GM12878 (cell line): ENCODE results near the gene EIF4B. TPM values are rescaled to one million over a fixed set of nuclear protein-coding genes. Genes with fewer than 3 reads are reported as not detected.

ENCODE experiments used
- ATAC-seq: fragments of 200-7000 bp; cut with Tn5 transposase; 3 replicates; pipeline ENCODE4 v1.9.1; 2020; ENCODE audit warnings: mild to moderate bottlenecking, moderate library complexity
- BruUV-seq: library from RNA; stranded (reverse); fragments of 400-500 nt; replicated peaks from 2 replicates; lab custom pipeline; 2021; lab: Mats Ljungman, UMichigan
- CTCF ChIA-PET: fragments of 300-600 bp; sonication (Branson Sonifier 250); formaldehyde crosslinking; extraction: SDS; loops from one replicate; lab custom pipeline; 2021; ENCODE audit warnings: inconsistent platforms; lab: Yijun Ruan, JAX
- POLR2A ChIA-PET: fragments of 350-600 bp; formaldehyde crosslinking; extraction: SDS; loops from one replicate; lab custom pipeline; 2021; ENCODE audit warnings: inconsistent platforms; lab: Charles Lee
- RAD21 ChIA-PET: fragments of 300-600 bp; sonication (Branson Sonifier 250); formaldehyde crosslinking; loops from one replicate; lab custom pipeline; 2023; ENCODE audit warnings: antibody characterized with exemption; ENCODE audit not compliant: unreplicated experiment; lab: Charles Lee
- SMC1A ChIA-PET: fragments of 300-600 bp; sonication (Branson Sonifier 250); formaldehyde crosslinking; loops from one replicate; lab custom pipeline; 2023; ENCODE audit not compliant: unreplicated experiment, uncharacterized antibody; lab: Charles Lee
- DNase-seq: peaks from one replicate; pipeline ENCODE4 v3.0.0-alpha.2; 2011; ENCODE audit warnings: low read depth, low spot score
- FAIRE-seq: peaks from 3 replicates; lab custom pipeline; 2011; peaks lifted over from hg19 to GRCh38; lab: Jason Lieb, UNC
- H2AFZ ChIP-seq: 2 replicates; pipeline ENCODE4 v1.6.0; 2011; ENCODE audit warnings: low read depth, low read length, control low read depth; ENCODE audit not compliant: control insufficient read depth
- H3K27ac ChIP-seq: 2 replicates; pipeline ENCODE4 v1.5.1; 2011; ENCODE audit warnings: control low read depth; ENCODE audit not compliant: control insufficient read depth, insufficient read depth
- H3K27me3 ChIP-seq, 2 experiments: replicated peaks in 1 of 2; 2 replicates each; pipeline versions ENCODE4 v1.6.0 to v1.6.1; 2011; ENCODE audit warnings: low read length in 1 of 2; ENCODE audit not compliant: control insufficient read depth in 2 of 2, insufficient read depth in 2 of 2
- H3K36me3 ChIP-seq, 2 experiments: 2 replicates each; pipeline ENCODE4 v1.5.1; 2011; ENCODE audit warnings: low read length in 1 of 2; ENCODE audit not compliant: control insufficient read depth in 2 of 2, insufficient read depth in 2 of 2
- H3K4me1 ChIP-seq: 2 replicates; pipeline ENCODE4 v1.6.1; 2011; ENCODE audit warnings: mild to moderate bottlenecking, low read length, moderate library complexity, mixed read lengths; ENCODE audit not compliant: control insufficient read depth, insufficient read depth
- H3K4me2 ChIP-seq: 2 replicates; pipeline ENCODE4 v1.6.0; 2011; ENCODE audit warnings: control low read depth; ENCODE audit not compliant: control insufficient read depth, insufficient read depth
- H3K4me3 ChIP-seq: fragments of 200-600 bp; sonication (generic); 2 replicates; pipeline ENCODE4 v1.5.1; 2016
- H3K79me2 ChIP-seq: 2 replicates; pipeline ENCODE4 v1.6.0; 2011; ENCODE audit warnings: low read length; ENCODE audit not compliant: control insufficient read depth, insufficient read depth
- H3K9ac ChIP-seq: 2 replicates; pipeline ENCODE4 v1.8.0; 2011; ENCODE audit warnings: low read length, control low read depth, mixed read lengths; ENCODE audit not compliant: control insufficient read depth, insufficient read depth
- H3K9me3 ChIP-seq: replicated peaks from 3 replicates; pipeline ENCODE4 v1.5.1; 2011; ENCODE audit warnings: mild to moderate bottlenecking, low read length; ENCODE audit not compliant: control insufficient read depth, insufficient read depth
- H4K20me1 ChIP-seq: 2 replicates; pipeline ENCODE4 v1.6.0; 2011; ENCODE audit not compliant: control insufficient read depth, insufficient read depth
- E2F4 ChIP-seq: IDR thresholded peaks from 2 replicates; pipeline ENCODE4 v1.6.1; 2012; ENCODE audit warnings: low read depth, low read length, improper control_type of control experiment
- E4F1 ChIP-seq: fragments of 450-650 bp; IDR thresholded peaks from 2 replicates; pipeline ENCODE4 v1.6.1; 2018; ENCODE audit warnings: borderline replicate concordance, mild to moderate bottlenecking; ENCODE audit not compliant: partially characterized antibody
- HCFC1 ChIP-seq: fragments of 150-350 bp; IDR thresholded peaks from 2 replicates; pipeline ENCODE4 v1.6.1; 2014; ENCODE audit warnings: low read length
- LARP7 ChIP-seq: fragments of 450-650 bp; IDR thresholded peaks from 2 replicates; pipeline ENCODE4 v1.6.1; 2017; ENCODE audit warnings: mild to moderate bottlenecking
- NBN ChIP-seq: fragments of 450-650 bp; IDR thresholded peaks from 2 replicates; pipeline ENCODE4 v1.6.1; 2016
- RAD21 ChIP-seq: IDR thresholded peaks from 2 replicates; pipeline ENCODE4 v1.6.1; 2011; ENCODE audit warnings: mild to moderate bottlenecking, low read depth, low read length, moderate library complexity; ENCODE audit not compliant: insufficient read depth
- ZNF384 ChIP-seq: IDR thresholded peaks from 2 replicates; pipeline ENCODE4 v1.6.1; 2012; ENCODE audit warnings: low read depth, mild to moderate bottlenecking, low read length, improper control_type of control experiment, borderline replicate concordance
- ZNF592 ChIP-seq: fragments of 450-650 bp; IDR thresholded peaks from 2 replicates; pipeline ENCODE4 v1.6.1; 2017; ENCODE audit warnings: mild to moderate bottlenecking, moderate library complexity
- ZSCAN29 ChIP-seq: fragments of 450-650 bp; IDR thresholded peaks from 2 replicates; pipeline ENCODE4 v1.6.1; 2017; ENCODE audit warnings: mild to moderate bottlenecking, moderate library complexity
- WGBS: methylation state at CpG from one replicate; pipeline ENCODE4 v1.1.6; 2016; ENCODE audit warnings: low lambda C conversion rate; ENCODE audit not compliant: insufficient replicate concordance, insufficient coverage; ENCODE audit errors: missing lambda C conversion rate; 5-methylcytosine and 5-hydroxymethylcytosine counted together
- in situ Hi-C: fragments of 300-500 bp; cut with MboI; formaldehyde crosslinking; loops from 9 replicates; pipeline ENCODE4 v1.14.3; 2018; ENCODE audit warnings: mixed read lengths
- intact Hi-C: fragments of 100-400 bp; cut with micrococcal nuclease; formaldehyde crosslinking; loops from one replicate; pipeline ENCODE4 v1.14.2; 2022; ENCODE audit not compliant: unreplicated experiment
- polyA plus RNA-seq, 11 experiments: library from polyadenylated mRNA; depleted of rRNA in 4 of 11; unstranded in 6 of 11; stranded (reverse) in 5 of 11; fragments of >200 nt; fragmentation: Nextera tagmentation in 4 of 11; fragmentation: Illumina TruSeq in 1 of 11; extraction: Ambion mirVana in 4 of 11; extraction: Trizol in 1 of 11; gene quantifications; 1 replicate in 1 of 11; 2 replicates in 10 of 11; pipeline versions ENCODE4 v1.2.1 to v1.2.3, GENCODE V29; 2011 to 2016; ENCODE audit warnings: inconsistent platforms in 2 of 11, missing spikeins in 2 of 11, low read depth in 1 of 11
- total RNA-seq, 4 experiments: library from RNA; depleted of rRNA in 3 of 4; stranded (reverse); fragments of >200 nt in 3 of 4; fragmentation: Illumina TruSeq in 1 of 4; extraction: Trizol in 1 of 4; gene quantifications; 2 replicates each; pipeline versions ENCODE4 v1.2.1 to v1.2.3, GENCODE V29; 2013 to 2021
- TF ChIP-seq, protein P1 (sequence below): IDR thresholded peaks from 2 replicates; pipeline ENCODE4 v1.6.1; 2012; ENCODE audit warnings: low read length, inconsistent platforms
- TF ChIP-seq, protein P2 (sequence below): IDR thresholded peaks from 2 replicates; pipeline ENCODE4 v1.6.1; 2011; ENCODE audit warnings: low read depth, mild to moderate bottlenecking, low read length, moderate library complexity, borderline replicate concordance; ENCODE audit errors: extremely low read depth
- TF ChIP-seq, protein P3 (sequence below): IDR thresholded peaks from 2 replicates; pipeline ENCODE4 v1.6.1; 2011; ENCODE audit warnings: borderline replicate concordance, low read depth, mild to moderate bottlenecking, moderate library complexity, mixed read lengths, low read length; ENCODE audit not compliant: insufficient read depth; ENCODE audit errors: extremely low read length

EIF4B gene
- total and polyA plus RNA-seq, 10 of the 15 experiments (the other 5 are each of a cell fraction or from before 2014, with no cell fraction given) = 123 to 752 (median 431) TPM

DNA sequence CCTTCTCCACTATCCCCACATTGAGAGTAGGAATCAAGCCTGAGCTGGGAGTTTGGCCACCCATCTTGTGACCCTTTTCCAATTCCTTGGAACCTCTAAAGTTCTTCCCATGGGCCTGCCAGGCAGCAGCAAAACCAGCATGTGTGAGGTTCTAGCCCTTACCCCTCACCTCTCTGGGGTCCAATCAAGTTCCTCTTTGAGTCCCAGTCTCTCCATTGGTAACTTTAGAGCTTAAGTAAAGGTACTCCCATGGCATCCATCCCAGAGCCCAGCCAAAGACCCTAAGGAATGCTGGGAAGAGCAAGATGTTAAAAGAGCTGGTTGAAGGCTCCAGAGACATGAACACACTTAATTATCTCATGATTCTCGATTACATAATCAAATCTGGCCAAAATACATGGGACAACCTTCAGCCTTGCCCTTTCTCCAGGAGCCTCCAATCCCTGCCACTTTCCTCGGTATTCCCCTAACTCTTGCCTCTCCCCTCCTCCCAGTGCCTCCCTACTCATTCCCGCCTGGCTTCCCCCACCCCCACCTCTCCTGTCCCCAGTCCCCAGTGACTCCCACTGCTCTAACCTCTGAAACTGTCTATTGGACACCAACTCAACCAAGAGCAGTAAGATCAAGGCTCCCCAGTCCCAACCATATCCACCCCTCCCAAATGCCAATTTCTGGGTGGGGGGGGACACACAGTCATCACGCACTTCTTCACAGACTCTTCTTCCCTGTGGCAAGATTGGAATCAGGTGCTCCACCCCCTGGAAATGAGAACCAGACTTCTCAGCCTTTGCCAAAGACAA, 38.8 kb downstream of the EIF4B start:
- ChIA-PET POLR2A (no interaction called here), SMC1A (interaction anchor here (1.2 kb wide), 1 partner anchor 9 kb away, joined by 3 read pairs; no protein-coding TSS in a partner anchor), CTCF (interaction anchor here (1.3 to 1.7 kb wide), 3 partner anchors 54 to 58 kb away, joined by 5 to 9 read pairs (median 7); partner anchors contain the start of gene SOAT2), RAD21 (no interaction called here)
- Histone ChIP-seq H3K4me3 (no peak overlapping the region), H3K27me3 (no peaks in the 10 kb centered on the region), H3K36me3 (no peaks in the 10 kb centered on the region; a peak in 1 of 4 replicates), H4K20me1 (no peaks in the 10 kb centered on the region), H3K79me2 (no peaks in the 10 kb centered on the region), H3K27ac (no peak overlapping the region), H3K4me2 (no peak overlapping the region), H3K9me3 (no peaks in the 10 kb centered on the region), H2AFZ (no peak overlapping the region), H3K9ac (no peak overlapping the region), H3K4me1 (peaks cover 15% of the 10 kb centered on the region)
- FAIRE-seq = no peak
- no peak for DNase-seq
- no peak for ATAC-seq
- 61% methylated on average over 4 of the region's 4 CpGs for WGBS
- in situ Hi-C loops (no loop called here), intact Hi-C loops (no loop called here)
- no TSS peak for BruUV-seq
- TF ChIP-seq, protein P1, sequence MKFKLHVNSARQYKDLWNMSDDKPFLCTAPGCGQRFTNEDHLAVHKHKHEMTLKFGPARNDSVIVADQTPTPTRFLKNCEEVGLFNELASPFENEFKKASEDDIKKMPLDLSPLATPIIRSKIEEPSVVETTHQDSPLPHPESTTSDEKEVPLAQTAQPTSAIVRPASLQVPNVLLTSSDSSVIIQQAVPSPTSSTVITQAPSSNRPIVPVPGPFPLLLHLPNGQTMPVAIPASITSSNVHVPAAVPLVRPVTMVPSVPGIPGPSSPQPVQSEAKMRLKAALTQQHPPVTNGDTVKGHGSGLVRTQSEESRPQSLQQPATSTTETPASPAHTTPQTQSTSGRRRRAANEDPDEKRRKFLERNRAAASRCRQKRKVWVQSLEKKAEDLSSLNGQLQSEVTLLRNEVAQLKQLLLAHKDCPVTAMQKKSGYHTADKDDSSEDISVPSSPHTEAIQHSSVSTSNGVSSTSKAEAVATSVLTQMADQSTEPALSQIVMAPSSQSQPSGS = no peak
- TF ChIP-seq, protein P2, sequence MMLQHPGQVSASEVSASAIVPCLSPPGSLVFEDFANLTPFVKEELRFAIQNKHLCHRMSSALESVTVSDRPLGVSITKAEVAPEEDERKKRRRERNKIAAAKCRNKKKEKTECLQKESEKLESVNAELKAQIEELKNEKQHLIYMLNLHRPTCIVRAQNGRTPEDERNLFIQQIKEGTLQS = no peak
- TF ChIP-seq RAD21 (no peak), LARP7 (no peak), NBN (no peak), ZNF592 (no peak), E2F4 (no peak), HCFC1 (no peak), ZNF384 (no peak), ZSCAN29 (no peak), E4F1 (no peak)
- TF ChIP-seq, protein P3, sequence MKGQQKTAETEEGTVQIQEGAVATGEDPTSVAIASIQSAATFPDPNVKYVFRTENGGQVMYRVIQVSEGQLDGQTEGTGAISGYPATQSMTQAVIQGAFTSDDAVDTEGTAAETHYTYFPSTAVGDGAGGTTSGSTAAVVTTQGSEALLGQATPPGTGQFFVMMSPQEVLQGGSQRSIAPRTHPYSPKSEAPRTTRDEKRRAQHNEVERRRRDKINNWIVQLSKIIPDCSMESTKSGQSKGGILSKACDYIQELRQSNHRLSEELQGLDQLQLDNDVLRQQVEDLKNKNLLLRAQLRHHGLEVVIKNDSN = no peak
